Measurements from ENCODE around the gene AUH. TPM values are rescaled to one million over a fixed set of nuclear protein-coding genes. Genes with fewer than 3 reads are reported as not detected.

AUH gene
- total RNA-seq, 4 donors from 2014 or later, result 23.5 to 50.7 (median 39.9) TPM

- TF ChIP-seq, protein P1, sequence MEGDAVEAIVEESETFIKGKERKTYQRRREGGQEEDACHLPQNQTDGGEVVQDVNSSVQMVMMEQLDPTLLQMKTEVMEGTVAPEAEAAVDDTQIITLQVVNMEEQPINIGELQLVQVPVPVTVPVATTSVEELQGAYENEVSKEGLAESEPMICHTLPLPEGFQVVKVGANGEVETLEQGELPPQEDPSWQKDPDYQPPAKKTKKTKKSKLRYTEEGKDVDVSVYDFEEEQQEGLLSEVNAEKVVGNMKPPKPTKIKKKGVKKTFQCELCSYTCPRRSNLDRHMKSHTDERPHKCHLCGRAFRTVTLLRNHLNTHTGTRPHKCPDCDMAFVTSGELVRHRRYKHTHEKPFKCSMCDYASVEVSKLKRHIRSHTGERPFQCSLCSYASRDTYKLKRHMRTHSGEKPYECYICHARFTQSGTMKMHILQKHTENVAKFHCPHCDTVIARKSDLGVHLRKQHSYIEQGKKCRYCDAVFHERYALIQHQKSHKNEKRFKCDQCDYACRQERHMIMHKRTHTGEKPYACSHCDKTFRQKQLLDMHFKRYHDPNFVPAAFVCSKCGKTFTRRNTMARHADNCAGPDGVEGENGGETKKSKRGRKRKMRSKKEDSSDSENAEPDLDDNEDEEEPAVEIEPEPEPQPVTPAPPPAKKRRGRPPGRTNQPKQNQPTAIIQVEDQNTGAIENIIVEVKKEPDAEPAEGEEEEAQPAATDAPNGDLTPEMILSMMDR (IDR thresholded peaks at IDR 0.05; ENCODE audit: low read depth), result no peak
Observed at GRCh38 chr9:91210318-91210717, 151.4 kb downstream of the AUH start.

GRCh38 chr9:91208837-91209236, 152.9 kb downstream of the AUH start:
- TF ChIP-seq, protein P1 (IDR thresholded peaks at IDR 0.05; ENCODE audit: low read depth), result no peak

- TF ChIP-seq, protein P1 (IDR thresholded peaks at IDR 0.05; ENCODE audit: low read depth), result no peak
Observed at GRCh38 chr9:91208419-91208745, 153.3 kb downstream of the AUH start.

DNA sequence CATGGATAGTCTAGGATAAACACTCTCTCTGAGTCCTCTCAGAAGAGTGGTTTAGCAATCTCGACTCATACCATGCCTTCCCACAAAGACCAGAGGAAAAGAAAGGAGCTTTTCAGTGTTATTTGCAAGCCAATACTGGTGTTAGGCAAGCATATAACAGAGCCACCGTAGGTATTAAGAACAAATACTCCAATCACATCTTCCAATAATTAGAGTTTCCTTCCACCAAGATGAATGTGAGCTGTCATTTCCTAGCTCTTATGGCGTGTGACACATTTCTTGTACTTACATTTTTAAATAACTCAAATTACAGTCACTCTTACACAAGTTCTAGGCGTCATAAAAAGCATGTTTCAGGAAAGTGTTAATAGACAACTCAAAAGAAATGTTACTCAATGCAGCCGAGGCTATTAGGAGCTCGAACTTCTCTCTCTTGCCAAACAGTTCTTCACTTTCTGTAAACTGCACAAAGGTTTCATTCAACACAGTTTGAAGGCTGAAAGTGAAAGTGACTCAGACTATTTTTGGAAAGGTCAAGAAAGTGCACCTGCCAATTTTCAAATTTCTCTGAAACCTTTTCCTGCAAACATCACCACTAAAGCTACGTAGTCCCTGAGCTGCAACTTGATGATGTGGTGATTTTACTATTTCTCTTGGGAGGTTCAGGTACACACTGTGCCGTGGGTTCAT, 153.8 kb downstream of the AUH start:
- TF ChIP-seq, protein P1 (IDR thresholded peaks at IDR 0.05; ENCODE audit: low read depth), result no peak

GRCh38 chr9:91207397-91207728, 154.4 kb downstream of the AUH start:
- TF ChIP-seq, protein P1 (IDR thresholded peaks at IDR 0.05; ENCODE audit: low read depth), result no peak

- TF ChIP-seq, protein P1 (IDR thresholded peaks at IDR 0.05; ENCODE audit: low read depth), result no peak
Observed at GRCh38 chr9:91206806-91207205, 154.9 kb downstream of the AUH start.

DNA sequence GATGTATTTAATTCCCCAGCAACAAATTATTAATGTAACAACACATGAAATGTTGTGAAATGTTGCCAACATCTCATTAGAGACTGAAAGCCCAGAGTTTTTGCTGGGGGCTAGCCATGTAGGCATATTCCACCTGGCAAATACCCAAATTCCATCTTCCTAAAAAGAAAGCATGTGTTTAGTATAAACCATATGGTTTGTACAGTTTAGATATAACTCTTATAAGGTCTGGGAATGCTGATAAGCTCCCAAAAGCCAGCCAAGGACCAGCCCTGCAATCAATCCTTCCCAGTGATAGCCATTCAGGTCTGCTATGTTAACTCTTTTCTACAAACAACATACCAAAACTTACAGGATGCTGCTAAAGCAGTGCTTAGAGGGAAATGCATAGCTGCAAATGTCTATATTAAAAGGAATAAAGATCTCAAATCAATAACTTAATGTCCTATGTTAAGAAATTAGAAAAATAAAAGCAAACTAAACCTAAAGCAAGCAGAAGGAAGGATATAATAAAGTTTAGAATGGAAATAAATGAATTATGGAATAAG, 158.9 kb downstream of the AUH start:
- TF ChIP-seq, protein P1 (IDR thresholded peaks at IDR 0.05; ENCODE audit: low read depth), result no peak

Measured in subcutaneous adipose tissue (tissue), 4 donors.